Left colon (tissue), 2 donors: Measurements from ENCODE around the gene KRT73. TPM values are rescaled to one million over a fixed set of nuclear protein-coding genes. Genes with fewer than 3 reads are reported as not detected.

Source experiments
- ATAC-seq: fragments of 200-7000 bp; cut with Tn5 transposase; one replicate; pipeline ENCODE4 v1.9.1; 2020; ENCODE audit warnings: mild to moderate bottlenecking, moderate library complexity
- DNase-seq, 2 donors: peaks; one replicate each; pipeline ENCODE4 v3.0.0-alpha.2; 2020
- intact Hi-C, 2 donors: fragments of 100-400 bp; cut with DNase I in 1 of 2; cut with micrococcal nuclease in 1 of 2; formaldehyde crosslinking; loops; one replicate each; pipeline versions ENCODE4 v1.11.2 to v1.14.0; 2022; cut with DNase I, micrococcal nuclease
- total RNA-seq, 2 donors: library from RNA; stranded (reverse); fragmentation: NEBNext Ultra II Directional; extraction: Animal tissue kit (Norgen Biotek cat#: 25700); gene quantifications; one replicate each; pipeline ENCODE4 v1.2.1, GENCODE V29; 2021
- donor health status: DM: no; HTN: no; CAD: no.
- donor health status: DM: yes; HTN: yes; CAD: no.

The KRT73 gene
- total RNA-seq, 2 donors from 2014 or later, result not detected

DNA sequence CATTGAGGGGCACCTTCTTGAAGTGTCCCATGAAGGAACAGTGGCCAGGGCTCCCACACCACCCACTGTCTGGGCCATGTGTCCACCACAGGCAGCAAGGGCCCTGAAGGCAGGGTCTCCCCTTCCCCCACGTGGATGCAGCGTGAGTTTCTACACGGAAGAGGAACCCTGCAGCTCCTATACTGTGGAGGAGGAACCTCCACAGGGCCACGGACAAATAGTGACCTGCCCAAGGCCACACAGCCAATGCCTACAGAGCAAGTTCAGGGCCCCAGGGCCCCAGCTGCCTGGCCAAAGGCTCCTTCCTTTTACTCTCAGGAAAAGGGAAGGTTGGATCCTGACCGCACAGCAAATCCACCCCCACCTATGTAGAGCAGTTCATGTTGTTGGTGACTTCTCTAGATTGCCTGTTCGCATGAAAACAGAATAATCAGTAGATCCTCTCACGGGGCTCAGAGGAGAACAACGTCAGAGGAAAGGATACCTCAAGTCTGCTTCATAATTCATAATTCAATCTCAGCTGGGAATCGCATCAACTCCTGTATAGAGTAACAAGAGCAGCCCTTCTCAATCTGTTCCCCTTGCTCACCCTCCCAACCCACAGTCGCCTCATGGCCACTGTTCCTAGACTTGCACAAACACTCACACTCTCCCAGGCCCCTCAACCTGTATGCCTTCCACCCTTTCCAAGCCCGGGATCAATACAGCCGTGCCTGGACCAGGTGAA lies 11.1 kb upstream of the KRT73 start:
- DNase-seq (no peak), ATAC-seq (no peak)
- intact Hi-C loops, result no loop called here

GRCh38 chr12:52628841-52629240 lies 10.5 kb upstream of the KRT73 start:
- DNase-seq (no peak), ATAC-seq (no peak)
- intact Hi-C loops, result no loop called here

GRCh38 chr12:52628111-52628507 lies 9.8 kb upstream of the KRT73 start:
- no peak for DNase-seq
- ATAC-seq, result no peak
- intact Hi-C loops, result no loop called here

- intact Hi-C loops, result no loop called here
- ATAC-seq (no peak), DNase-seq (no peak)
Observed at GRCh38 chr12:52627395-52628110, 9.2 kb upstream of the KRT73 start.

DNA sequence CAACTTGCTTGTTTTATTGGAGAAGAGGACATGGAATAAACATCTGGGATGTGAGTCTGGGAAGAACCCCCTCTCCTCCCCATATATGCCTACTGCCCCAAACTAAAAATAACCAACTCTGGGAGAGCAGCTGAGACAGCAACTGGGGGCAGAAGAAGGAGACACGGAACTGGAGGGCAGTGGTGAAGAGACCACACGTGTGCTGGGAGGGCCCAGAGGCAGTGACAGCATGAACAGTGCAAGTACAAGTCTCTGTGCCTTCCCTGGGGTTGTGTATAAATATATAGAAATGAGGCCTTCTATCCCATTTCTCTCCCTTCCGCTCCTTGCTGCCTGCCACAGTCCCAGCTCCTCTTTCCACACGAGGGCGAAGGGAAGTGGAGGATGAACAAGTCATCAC lies 4.0 kb upstream of the KRT73 start:
- intact Hi-C loops, result no loop called here
- ATAC-seq (no peak), DNase-seq (no peak)

DNA sequence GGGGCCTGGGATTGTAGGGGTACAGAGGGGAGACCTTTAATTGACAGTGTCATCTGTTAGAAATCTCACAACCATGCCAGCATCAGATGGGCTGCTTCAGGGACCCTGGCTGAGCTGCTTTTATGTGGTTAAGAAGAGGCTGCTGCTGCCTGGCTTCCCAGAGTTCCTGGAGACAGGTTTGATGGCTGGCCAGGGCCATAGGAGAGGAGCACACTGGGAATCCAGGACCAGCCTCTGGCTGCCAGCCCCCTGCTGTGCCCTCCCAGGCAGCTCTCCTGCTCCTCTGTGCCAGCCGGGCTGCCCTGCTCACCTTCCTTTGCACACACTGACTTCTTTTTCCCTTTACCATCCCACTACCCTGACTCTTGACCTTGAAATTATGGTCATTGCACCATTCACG lies 507 bp upstream of the KRT73 start:
- ATAC-seq (no peak), DNase-seq (no peak)
- intact Hi-C loops, result no loop called here

DNA sequence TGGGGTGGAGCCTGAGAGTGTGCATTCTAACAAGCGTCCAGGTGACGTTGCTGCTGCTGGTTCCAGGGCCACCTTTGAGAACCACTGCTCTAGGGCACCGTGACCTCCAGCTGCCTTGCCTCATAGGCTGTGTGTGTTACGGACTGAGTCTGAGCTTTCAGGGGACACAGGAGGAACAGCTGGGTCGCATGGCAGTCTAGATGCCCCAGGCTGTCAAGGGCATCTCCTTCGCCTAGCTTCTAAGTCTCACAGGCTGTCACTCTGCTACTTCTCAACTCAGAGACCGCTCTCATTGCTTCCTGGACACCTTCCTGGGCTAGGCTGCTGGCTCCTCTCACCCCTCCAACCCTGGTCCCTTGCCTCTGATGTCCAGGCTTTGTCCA lies 965 bp downstream of the KRT73 start:
- no peak for DNase-seq
- intact Hi-C loops, result no loop called here

DNA sequence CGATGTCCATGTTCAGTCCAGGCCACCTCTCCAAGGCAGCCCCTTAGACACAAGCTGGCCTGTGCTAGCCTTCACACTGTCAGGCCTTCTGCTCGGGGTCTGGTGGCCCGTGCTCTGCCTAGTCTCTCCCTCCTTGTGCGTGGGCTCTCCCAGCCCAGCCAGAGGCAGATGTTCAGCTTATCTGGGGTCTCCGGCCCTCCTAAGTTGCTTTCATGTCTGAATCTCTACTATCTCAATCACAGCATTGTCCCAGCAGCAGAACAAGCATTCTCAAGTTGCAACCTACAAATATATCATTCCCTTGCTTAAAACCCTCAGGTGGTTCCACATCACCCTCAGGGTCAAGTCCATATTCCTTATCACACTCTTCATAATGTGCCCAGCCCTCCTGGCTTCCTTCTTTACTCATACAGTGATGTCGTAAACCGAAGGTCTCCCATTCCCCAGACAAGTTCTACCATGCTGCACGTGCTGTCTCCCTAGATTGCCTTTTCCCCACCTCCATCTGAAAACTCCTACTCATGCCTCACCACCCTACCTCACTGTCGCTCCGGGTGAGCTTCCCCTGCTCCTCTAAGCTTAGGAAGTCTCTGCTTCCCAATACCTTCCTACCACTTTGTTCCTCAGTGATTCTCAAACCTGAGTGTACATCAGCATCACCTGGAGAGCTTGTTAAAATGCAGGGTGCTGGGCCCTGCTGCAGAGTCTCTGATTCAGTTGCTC lies 1.5 kb downstream of the KRT73 start:
- DNase-seq, result no peak
- intact Hi-C loops, result no loop called here
- no peak for ATAC-seq

More for the DNA sequence above, 965 bp downstream of the KRT73 start:
- ATAC-seq, result no peak

- intact Hi-C loops, result no loop called here
- DNase-seq (no peak), ATAC-seq (no peak)
Observed at GRCh38 chr12:52615912-52616311, 2.4 kb downstream of the KRT73 start.

GRCh38 chr12:52615208-52615868 lies 3.0 kb downstream of the KRT73 start:
- no peak for ATAC-seq
- no peak for DNase-seq
- intact Hi-C loops, result no loop called here

DNA sequence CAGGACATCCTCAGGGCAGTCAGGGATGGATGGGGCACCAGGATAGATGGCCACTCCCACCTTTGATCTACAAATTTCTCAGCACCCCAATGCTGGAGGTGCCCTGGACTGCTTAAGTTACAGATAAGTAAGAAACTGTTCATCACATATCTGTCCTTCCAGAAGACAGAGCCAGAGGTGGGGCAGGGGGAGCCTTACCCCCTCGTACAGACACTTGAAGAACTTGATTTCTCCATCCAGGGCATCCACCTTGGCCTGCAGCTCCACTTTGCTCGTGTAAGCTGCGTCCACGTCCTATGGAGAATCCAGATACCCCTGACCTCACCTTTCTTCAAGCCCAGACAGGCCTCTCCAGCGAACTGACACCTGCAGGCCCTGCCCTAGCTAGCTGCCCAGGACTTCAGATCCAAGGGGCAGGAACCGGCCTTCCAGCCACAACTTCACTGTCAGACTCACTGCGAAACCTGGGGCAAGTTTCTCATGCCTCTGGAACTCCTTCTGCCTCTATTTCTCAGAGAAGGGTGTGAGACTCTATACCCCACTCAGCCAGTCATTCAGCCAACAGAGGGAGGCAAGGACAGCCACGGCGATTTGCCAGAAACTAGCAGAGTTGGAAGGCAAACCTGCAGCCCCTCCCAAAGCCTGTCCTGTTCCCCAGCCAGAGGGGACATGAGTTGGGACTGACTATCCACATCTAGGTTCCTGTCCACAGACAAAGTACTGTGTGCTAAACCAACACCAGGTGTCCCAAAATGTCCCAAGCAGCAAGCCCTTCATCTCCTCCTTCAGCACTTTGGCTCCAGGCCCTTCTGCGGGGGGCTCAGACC lies 3.8 kb downstream of the KRT73 start:
- ATAC-seq (no peak), DNase-seq (no peak)
- intact Hi-C loops, result no loop called here

- DNase-seq, result no peak
- intact Hi-C loops, result no loop called here
Observed at GRCh38 chr12:52613384-52614030, 4.9 kb downstream of the KRT73 start.

DNA sequence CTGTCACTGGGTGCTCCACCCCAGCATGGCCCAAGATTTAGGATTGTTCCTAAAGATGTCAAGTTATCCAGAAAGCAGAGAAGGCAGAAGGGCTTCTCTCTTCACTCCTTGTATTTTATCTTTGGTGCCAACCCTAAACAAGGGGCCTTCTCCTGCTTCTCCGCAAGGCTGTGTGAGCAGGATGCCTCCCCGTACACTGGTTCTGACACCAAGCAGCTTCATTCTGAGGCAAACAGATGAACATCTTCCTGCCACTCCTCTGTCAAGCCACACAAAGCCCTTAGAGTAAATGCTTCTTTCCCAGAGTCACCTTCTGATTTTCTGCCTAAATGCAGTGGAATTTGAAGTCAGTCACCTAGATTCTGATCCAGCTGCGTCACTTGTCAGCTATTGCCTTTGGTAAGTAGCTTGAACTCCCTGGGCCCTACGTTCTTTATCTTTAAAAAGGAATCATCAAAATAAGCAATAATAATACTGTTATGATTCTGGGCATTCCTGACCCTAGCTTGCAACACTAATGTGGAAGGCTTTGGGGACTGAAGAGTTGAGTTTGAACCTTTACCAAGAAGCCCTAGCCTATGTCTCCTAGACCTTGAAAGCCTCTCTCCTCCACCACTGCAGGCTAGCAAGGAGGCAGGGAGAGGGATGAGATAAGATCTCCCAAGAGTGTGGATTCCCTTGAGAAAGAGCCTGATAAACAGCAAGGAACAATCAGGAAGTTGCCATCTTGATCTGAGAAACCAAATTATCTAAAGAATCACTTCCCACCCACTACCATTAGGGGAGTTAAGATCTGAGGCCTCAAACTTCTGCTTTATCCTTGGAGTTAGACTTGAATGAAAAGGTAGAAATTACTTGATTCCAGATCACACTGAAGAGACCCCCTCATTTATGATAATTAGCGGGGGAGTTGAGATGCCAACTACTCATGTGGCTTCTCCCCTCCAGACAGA lies 5.7 kb downstream of the KRT73 start:
- no peak for DNase-seq
- intact Hi-C loops, result no loop called here
- no peak for ATAC-seq

More at GRCh38 chr12:52613384-52614030, 4.9 kb downstream of the KRT73 start:
- no peak for ATAC-seq

- ATAC-seq (no peak), DNase-seq (no peak)
- intact Hi-C loops, result no loop called here
Observed at GRCh38 chr12:52611080-52611468, 7.3 kb downstream of the KRT73 start.

DNA sequence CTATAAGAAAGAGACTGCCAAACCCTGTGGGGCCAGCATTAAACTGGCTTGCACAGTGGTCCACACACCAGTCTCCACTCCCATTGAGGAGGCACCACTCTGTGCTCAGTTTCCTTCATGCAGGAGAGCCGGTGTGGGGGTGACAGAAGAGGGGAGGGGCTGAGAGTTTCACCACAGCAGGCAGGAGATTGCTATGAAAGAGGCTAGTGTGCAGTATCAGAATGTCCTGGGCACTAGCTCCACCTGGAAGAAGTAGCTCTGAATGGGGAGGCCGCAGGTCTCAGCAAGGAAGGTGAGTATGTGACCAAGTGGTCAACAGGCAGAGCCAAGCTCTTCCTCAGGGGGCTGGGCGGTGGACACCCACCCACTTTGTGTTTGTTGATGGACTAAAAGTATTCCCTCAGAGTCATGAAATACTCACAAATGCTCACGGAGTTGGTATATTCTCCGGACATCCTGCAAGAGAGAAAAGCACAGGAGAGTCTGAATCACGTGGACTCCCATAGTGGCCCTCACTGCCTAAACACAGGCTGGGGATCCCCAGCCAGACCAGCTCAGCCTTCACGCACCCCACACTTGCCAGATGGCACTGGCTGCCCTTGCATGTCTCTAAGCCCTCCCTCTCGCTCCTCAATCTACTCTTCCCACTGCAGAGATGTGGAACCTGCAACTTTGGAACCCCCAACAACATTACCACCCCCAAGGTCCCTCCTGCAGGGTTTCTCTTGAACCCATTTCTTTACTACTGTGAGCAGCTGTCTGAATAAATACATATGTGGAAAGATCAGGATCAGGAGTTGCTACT lies 9.3 kb downstream of the KRT73 start:
- ATAC-seq (no peak), DNase-seq (no peak)
- intact Hi-C loops, result no loop called here

DNA sequence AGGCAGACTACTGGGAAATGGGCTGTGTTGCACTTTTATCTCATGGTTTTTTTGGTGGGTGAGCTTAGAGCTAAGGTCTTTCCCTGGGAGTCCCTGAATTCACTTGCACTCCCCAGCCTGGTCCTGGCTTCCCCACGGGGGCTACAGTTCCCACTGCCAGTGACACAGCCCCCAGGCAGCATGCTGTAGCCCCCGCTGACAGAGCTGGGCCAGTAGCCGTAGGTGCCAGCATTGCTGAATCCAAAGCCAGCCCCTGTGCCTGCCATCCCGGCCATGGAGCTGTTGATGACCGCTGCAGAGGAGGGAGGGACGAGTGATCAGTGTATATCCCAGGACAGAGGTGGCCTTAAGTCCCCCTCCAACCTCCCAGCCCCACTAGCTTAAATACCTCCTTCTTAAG lies 10.2 kb downstream of the KRT73 start:
- ATAC-seq (no peak), DNase-seq (no peak)
- intact Hi-C loops, result no loop called here
